WERI-Rb-1 (cell line): Measurements from ENCODE around the gene KDR.

Source experiments
- DNase-seq: peaks from one replicate; pipeline ENCODE4 v3.0.0-alpha.2; 2020
- H3K27ac ChIP-seq: fragments of 250-450 bp; sonication (Bioruptor Pico); 2 replicates; pipeline ENCODE4 v1.5.1; 2020; ENCODE audit warnings: mild to moderate bottlenecking, moderate library complexity
- H3K27me3 ChIP-seq: fragments of 250-450 bp; sonication (Bioruptor Pico); 2 replicates; pipeline ENCODE4 v1.5.1; 2021; ENCODE audit warnings: mild to moderate bottlenecking, low read depth, moderate library complexity; ENCODE audit not compliant: insufficient read depth, severe bottlenecking
- H3K36me3 ChIP-seq: fragments of 250-450 bp; sonication (Bioruptor Pico); 2 replicates; pipeline ENCODE4 v1.5.1; 2020; ENCODE audit warnings: mild to moderate bottlenecking, moderate library complexity
- H3K4me3 ChIP-seq: 2 replicates; pipeline ENCODE4 v1.5.1; 2011; ENCODE audit warnings: low read depth, mild to moderate bottlenecking, control low read depth, low read length
- H3K9me3 ChIP-seq: fragments of 250-450 bp; sonication (Bioruptor Pico); 2 replicates; pipeline ENCODE4 v1.5.1; 2021; ENCODE audit warnings: mild to moderate bottlenecking, moderate library complexity; ENCODE audit not compliant: severe bottlenecking
- CTCF ChIP-seq: IDR thresholded peaks from 2 replicates; pipeline ENCODE4 v1.5.1; 2011; ENCODE audit warnings: low read depth, mild to moderate bottlenecking, control low read depth, inconsistent platforms, low read length

KDR gene

GRCh38 chr4:55077577-55077976 is 47.8 kb downstream of the KDR start:
- Histone ChIP-seq H3K27me3 (peaks cover 68% of the 10 kb centered on the region), H3K4me3 (no peak overlapping the region), H3K9me3 (no peaks in the 10 kb centered on the region), H3K36me3 (no peaks in the 10 kb centered on the region), H3K27ac (no peak overlapping the region)
- DNase-seq, result no peak
- no peak for TF ChIP-seq CTCF

DNA sequence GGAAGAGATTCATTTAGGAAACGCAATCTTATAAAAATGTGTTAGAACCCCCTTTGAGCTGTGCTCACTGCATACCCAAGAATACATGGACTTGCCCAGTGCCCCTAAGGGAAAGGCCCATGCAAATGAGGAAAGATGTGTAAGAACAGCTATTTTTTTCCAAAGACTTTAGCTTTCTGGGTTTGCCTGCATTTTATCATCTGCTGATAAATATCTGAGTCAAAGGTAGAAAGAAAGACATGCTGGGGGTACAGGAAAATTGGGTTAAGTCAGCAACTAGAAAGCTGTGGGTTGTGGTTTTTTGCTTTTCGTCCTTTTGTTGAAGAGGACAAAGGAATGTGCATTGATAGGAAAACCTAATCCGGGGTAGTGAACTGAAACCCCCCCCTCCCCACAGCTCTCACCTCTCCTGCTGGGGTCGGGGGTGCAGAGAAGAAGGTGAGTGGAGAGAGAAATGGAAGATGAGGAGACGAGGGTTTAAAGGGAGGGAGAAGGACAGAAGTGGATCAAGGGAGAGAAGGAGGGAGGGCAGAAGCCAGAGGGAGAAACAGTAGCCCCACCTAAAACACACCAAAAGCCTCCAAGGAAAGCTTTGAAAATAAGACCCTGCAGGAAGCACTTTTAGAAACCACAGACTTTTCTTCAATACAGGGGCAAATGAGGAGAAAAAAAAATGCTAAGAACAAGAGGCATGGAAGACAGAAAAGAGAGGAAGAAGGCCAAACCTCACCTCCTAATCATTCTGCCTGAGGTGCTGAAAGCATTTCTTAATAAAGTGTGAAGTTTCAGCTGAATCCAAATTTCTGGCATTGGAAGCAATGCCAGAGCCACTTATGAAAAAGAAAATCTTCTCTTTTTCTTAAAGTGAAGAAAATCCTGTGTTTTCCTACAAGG is 49.3 kb downstream of the KDR start:
- DNase-seq, result no peak
- H3K9me3 ChIP-seq, result no peaks in the 10 kb centered on the region
- TF ChIP-seq CTCF, result no peak
- H3K27ac ChIP-seq, result no peak overlapping the region
- H3K4me3 ChIP-seq, result no peak overlapping the region
- peaks cover 59% of the 10 kb centered on the region for H3K27me3 ChIP-seq
- H3K36me3 ChIP-seq, result no peaks in the 10 kb centered on the region

DNA sequence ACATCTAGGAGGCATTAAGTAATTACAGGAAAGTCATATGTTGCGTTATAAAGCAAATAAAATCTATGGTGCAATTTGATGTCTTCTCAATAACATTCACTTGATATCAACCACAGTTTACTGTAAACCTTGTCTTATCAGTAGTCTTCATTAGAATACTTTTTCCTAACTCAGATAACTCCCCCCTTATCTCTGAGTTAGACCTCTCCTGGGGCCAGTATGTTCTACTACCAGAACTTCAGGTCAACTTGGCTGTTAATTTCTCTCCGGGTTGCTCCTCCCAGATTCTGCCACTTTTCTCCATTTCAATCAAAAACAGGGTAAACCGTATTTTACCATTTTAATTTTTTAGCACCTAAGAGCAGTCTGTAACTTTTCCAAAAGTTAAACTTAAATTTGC is 50.0 kb downstream of the KDR start:
- Histone ChIP-seq H3K4me3 (no peak overlapping the region), H3K9me3 (no peaks in the 10 kb centered on the region), H3K36me3 (no peaks in the 10 kb centered on the region), H3K27ac (no peak overlapping the region), H3K27me3 (peaks cover 52% of the 10 kb centered on the region)
- no peak for TF ChIP-seq CTCF
- DNase-seq, result no peak

DNA sequence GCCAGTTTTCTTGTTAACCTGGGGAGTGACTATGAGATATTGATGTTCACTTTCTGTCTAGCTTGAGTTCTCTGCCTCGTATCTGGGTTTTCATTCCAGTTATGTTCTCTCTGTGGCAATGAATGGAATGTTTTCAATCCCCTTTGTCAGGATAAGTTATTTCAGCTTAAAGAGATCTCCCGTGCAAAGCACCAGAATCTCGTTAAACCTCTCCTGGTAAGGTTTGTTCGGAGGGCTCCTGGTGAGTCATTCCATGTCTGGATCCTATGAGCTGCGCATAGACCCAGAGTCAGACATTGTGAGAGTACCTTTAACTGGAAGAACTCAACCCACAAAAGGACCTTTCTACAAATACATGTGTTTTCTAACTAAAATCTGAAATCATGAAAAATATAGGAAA is 51.0 kb downstream of the KDR start:
- no peak overlapping the region for H3K4me3 ChIP-seq
- no peak for TF ChIP-seq CTCF
- no peaks in the 10 kb centered on the region for H3K36me3 ChIP-seq
- H3K27me3 ChIP-seq, result peaks cover 42% of the 10 kb centered on the region
- no peak for DNase-seq
- H3K9me3 ChIP-seq, result no peaks in the 10 kb centered on the region
- H3K27ac ChIP-seq, result no peak overlapping the region

GRCh38 chr4:55071951-55072350 is 53.4 kb downstream of the KDR start:
- Histone ChIP-seq H3K4me3 (no peak overlapping the region), H3K27me3 (peaks cover 32% of the 10 kb centered on the region), H3K36me3 (no peaks in the 10 kb centered on the region), H3K9me3 (peaks cover 2% of the 10 kb centered on the region), H3K27ac (no peak overlapping the region)
- no peak for DNase-seq
- TF ChIP-seq CTCF, result no peak

- Histone ChIP-seq H3K4me3 (no peak overlapping the region), H3K36me3 (no peaks in the 10 kb centered on the region), H3K27ac (no peak overlapping the region), H3K9me3 (peaks cover 2% of the 10 kb centered on the region), H3K27me3 (peaks cover 40% of the 10 kb centered on the region)
- no peak for TF ChIP-seq CTCF
- no peak for DNase-seq
Observed at GRCh38 chr4:55069248-55069647, 56.1 kb downstream of the KDR start.
